NB4 (cell line): Measurements from ENCODE around the gene TAB2.

Experiments used
- CTCF ChIP-seq: IDR thresholded peaks from one replicate; pipeline ENCODE4 v1.5.1; 2012; ENCODE audit warnings: low read depth, low read length
- POLR2A ChIP-seq: IDR thresholded peaks from 2 replicates; pipeline ENCODE4 v1.6.1; 2011; ENCODE audit warnings: mild to moderate bottlenecking; ENCODE audit not compliant: insufficient read length; ENCODE audit errors: extremely low read depth

- TF ChIP-seq CTCF (no peak), POLR2A (no peak)
These were observed 14.0 kb upstream of the TAB2 start for GRCh38 chr6:149303468-149303867.
